ENCODE data around the gene RAPGEF2. TPM values are rescaled to one million over a fixed set of nuclear protein-coding genes. Genes with fewer than 3 reads are reported as not detected.
"Not testable (repeated sequence)": the region's sequence is repeated elsewhere in the genome, so short reads cannot be mapped to it uniquely, and the experiment has no call there.

The RAPGEF2 gene
- polyA plus RNA-seq, 1 donor from 2014 or later, result 0.44 TPM

DNA sequence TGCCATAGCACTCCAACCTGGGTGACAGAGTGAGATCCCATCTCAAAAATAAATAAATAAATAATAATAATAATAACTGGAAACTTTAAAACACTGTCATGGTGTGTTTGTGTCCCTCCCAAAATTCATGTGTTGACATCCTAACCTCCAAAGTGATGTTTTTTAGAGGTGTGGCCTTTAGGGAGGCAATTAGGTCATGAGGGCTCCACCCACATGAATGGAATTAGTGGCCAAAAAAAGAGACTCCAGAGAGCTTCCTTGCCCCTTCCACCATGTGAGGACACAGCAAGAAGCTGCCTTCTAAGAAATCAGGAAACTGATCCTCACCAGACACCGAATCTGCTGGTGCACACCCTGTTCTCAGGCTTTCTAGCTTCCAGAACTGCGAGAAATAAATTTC, 23.8 kb upstream of the RAPGEF2 start:
- Mint-ChIP-seq H3K27me3 (no peaks in the 10 kb centered on the region), H3K36me3 (no peaks in the 10 kb centered on the region)

DNA sequence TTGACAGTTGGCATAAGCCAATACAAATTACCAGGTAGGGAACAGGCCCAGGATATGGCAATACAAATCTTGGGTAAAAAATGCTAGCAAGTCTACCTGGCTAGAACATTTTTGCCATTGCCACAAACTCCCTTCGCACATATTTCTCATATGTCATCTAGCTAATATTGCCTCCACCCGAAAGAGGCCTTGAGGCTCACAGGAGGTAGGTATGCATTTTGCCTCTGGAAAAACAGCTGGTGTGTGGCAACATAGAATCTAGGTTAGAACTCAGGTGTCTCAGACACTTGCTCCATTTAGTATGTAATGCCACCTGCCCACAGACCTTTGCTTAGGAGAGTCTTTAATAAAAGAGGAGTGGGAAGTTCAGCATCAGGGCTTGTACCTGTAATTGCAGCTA, 16.3 kb upstream of the RAPGEF2 start:
- H3K27ac Mint-ChIP-seq, result no peak overlapping the region
- peaks cover 9% of the 10 kb centered on the region for H3K27me3 Mint-ChIP-seq
- no peak overlapping the region for H3K4me3 Mint-ChIP-seq
- no peaks in the 10 kb centered on the region for H3K9me3 Mint-ChIP-seq
- H3K4me1 Mint-ChIP-seq, result no peaks in the 10 kb centered on the region
- H3K36me3 Mint-ChIP-seq, result peaks cover 1% of the 10 kb centered on the region

More for the DNA sequence above, 23.8 kb upstream of the RAPGEF2 start:
- Mint-ChIP-seq H3K4me1 (peaks cover 8 to 14% (median 14%) of the 10 kb centered on the region in 3 donors), H3K9me3 (peaks cover 0 to 2% (median 0%) of the 10 kb centered on the region in 3 donors), H3K4me3 (no peak overlapping the region), H3K27ac (no peak overlapping the region)

DNA sequence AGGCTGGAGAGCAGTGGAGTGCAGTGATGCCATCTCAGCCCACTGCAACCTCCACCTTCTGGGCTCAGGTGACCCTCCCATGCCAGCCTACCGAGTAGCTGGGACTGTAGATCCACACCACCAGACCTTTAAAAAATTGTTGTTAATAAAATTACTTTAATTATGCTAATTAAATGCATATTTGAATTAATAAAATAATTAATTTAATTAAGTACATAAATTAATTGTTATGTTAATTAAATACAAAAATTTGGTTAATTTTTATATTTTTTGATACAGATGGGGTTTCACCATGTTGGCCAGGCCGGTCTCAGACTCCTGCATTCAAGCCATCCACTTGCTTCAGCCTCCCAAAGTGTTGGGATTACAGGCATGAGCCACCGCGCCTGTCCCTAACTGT, 12.6 kb upstream of the RAPGEF2 start:
- Mint-ChIP-seq H3K4me3 (no peak overlapping the region), H3K36me3 (no peaks in the 10 kb centered on the region), H3K9me3 (no peaks in the 10 kb centered on the region), H3K27ac (no peak overlapping the region), H3K27me3 (peaks cover 9% of the 10 kb centered on the region), H3K4me1 (no peaks in the 10 kb centered on the region)

DNA sequence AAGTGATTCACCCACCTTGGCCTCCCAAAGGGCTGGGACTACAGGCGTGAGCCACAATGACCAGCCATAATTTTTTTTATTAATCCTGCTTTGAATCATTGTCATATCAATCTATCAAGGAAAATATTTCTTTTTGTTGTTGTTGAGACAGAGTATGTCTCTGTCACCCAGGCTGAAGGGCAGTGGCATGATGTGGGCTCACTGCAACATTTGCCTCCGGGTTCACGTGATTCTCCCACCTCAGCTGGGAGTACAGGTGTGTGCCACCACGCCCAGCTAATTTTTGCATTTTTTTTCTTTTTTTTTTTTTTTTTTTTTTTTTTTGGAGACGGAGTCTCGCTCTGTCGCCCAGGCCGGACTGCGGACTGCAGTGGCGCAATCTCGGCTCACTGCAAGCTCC, 8.7 kb upstream of the RAPGEF2 start:
- H3K4me1 Mint-ChIP-seq, H3K36me3 Mint-ChIP-seq, H3K27me3 Mint-ChIP-seq, H3K27ac Mint-ChIP-seq, H3K9me3 Mint-ChIP-seq, H3K4me3 Mint-ChIP-seq: not testable (repeated sequence)

DNA sequence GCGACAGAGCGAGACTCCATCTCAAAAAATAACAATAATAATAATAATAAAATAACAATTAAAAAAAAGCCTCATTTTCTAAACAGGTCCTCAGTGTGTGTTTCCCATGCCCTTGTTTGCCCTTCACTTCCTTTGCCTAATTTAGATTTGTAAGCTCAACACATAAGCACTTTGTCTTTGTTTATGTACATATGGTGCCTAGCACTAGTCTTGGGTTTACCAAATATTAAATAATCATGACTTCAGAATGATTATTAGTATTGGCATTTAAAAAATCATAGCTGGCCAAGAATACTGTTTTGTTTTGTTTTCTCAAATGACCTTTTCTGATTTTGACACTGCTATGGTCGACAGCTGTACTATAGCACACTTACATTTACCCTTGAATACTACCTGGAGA, 6.4 kb upstream of the RAPGEF2 start:
- H3K4me3 Mint-ChIP-seq, result no peak overlapping the region
- H3K4me1 Mint-ChIP-seq, result peaks cover 0 to 2% (median 0%) of the 10 kb centered on the region in 3 donors
- peaks cover 2% of the 10 kb centered on the region for H3K27me3 Mint-ChIP-seq
- no peaks in the 10 kb centered on the region for H3K9me3 Mint-ChIP-seq
- H3K36me3 Mint-ChIP-seq, result no peaks in the 10 kb centered on the region
- H3K27ac Mint-ChIP-seq, result no peak overlapping the region

DNA sequence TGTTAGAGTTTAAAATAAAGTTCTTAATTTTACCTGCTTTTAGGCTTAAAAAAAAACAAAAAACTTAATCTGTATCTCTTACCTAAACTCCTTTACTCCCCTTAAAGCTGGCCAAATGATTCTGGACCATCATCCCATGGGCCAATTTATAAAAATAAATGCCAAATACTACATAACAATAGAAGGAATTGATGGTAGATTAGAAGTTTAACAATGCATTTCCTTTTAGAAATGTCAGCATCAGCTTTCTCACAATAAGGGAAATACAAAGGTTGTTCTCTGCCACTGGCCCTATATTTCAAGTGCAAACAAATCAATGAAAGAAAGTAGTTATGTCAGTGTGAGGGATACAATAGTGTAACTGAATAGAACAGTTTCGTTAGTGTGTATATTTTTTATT, 5.7 kb upstream of the RAPGEF2 start:
- H3K36me3 Mint-ChIP-seq, result no peaks in the 10 kb centered on the region
- H3K27ac Mint-ChIP-seq, result no peak overlapping the region
- H3K4me1 Mint-ChIP-seq, result peaks cover 0 to 7% (median 3%) of the 10 kb centered on the region in 3 donors
- no peaks in the 10 kb centered on the region for H3K9me3 Mint-ChIP-seq
- no peak overlapping the region for H3K4me3 Mint-ChIP-seq
- peaks cover 2% of the 10 kb centered on the region for H3K27me3 Mint-ChIP-seq

DNA sequence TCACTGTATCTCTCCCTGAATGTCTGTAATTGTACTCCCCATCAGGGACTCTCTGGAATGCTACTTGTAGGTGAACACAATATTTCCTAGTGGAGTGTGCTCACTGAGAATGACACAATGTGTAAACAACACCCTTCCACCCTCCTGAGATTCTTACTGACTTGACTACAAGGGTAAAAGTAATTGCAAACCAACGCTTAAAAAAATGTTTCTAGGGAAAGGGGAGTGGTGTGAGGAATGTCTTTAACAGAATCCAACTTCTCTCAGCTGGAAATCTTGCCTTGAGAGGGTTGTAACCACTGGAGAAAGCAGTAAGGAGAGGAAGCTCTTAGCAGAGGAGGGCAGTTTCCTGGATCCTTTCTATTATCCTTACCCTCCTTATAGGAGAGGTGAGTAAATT, 5.1 kb upstream of the RAPGEF2 start:
- Mint-ChIP-seq H3K4me3 (no peak overlapping the region), H3K9me3 (no peaks in the 10 kb centered on the region), H3K4me1 (peaks cover 0 to 9% (median 5%) of the 10 kb centered on the region in 3 donors), H3K36me3 (no peaks in the 10 kb centered on the region), H3K27ac (no peak overlapping the region), H3K27me3 (peaks cover 3% of the 10 kb centered on the region)

DNA sequence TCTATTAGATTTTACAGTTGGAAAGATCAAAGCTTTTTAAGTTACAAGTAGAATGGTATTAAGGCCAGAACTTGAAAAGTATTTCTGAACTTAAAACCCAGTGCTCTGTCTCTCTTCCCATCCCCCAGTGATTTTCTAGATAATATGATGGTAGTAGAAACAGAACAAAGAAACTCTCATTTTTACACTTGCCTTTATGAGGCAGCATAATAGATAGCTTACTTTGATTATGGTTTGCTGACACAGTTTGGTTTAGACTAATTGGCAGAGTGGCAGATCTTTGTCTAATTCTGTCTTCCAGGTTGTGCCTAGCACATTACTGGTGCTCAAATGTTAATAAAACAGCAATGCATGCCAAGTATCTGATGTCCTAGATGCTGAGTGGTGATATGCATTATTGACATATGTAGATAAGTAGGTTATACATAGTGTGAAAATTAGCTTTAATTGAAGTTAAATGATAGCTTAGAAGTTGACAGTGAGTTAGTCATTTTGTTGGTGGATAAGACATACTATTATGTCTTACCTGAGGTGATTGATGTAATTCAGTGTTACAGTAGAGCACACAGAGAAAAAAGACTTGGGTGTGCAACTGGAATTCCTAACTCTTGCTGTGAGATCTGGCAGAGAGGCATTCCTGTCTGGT, 4.3 kb upstream of the RAPGEF2 start:
- no peaks in the 10 kb centered on the region for H3K36me3 Mint-ChIP-seq
- H3K9me3 Mint-ChIP-seq, result no peaks in the 10 kb centered on the region
- H3K4me1 Mint-ChIP-seq, result peaks cover 0 to 9% (median 5%) of the 10 kb centered on the region in 3 donors
- peaks cover 3% of the 10 kb centered on the region for H3K27me3 Mint-ChIP-seq
- H3K4me3 Mint-ChIP-seq, result peak overlapping the region in 1 of 4 donors; percentile 36
- peak overlapping the region in 1 of 3 donors; percentile 29 for H3K27ac Mint-ChIP-seq

DNA sequence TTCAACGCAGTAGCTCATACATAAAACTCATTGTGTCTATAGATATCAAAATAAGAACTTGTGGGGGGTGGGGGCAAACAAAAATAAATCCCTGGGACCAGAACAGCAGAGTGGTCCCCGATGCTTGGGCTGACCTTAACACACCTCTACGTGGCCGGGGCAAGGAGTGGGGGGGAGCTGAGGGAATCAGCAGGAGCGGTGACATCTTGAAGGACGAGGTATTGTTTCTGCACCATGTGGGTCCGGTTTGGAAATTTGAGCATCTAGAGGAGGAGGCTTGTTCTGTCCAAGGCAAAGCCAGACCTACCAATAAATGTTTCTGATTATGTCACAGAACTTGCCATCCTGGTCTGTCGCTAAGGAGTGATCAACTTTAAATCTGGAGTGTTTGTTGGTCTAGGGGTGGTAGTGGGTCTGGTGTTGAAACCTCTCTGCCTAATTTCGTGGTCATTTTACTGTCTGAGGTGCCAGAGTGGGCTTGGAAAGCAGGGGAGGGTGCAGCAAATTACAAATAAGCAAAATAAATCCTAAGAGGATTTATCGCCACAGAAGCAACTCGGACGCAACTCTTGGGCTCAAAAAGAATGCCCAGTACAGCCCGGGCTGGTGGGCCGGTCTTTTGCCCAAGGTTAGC, 774 bp upstream of the RAPGEF2 start:
- no peaks in the 10 kb centered on the region for H3K36me3 Mint-ChIP-seq
- peaks cover 3% of the 10 kb centered on the region for H3K27me3 Mint-ChIP-seq
- H3K27ac Mint-ChIP-seq, result peak overlapping the region; percentile 15 to 87 (median 56)
- H3K9me3 Mint-ChIP-seq, result no peaks in the 10 kb centered on the region
- H3K4me3 Mint-ChIP-seq, result peak overlapping the region; percentile 69 to 82 (median 78)
- peaks cover 21 to 29% (median 22%) of the 10 kb centered on the region in 3 donors for H3K4me1 Mint-ChIP-seq

DNA sequence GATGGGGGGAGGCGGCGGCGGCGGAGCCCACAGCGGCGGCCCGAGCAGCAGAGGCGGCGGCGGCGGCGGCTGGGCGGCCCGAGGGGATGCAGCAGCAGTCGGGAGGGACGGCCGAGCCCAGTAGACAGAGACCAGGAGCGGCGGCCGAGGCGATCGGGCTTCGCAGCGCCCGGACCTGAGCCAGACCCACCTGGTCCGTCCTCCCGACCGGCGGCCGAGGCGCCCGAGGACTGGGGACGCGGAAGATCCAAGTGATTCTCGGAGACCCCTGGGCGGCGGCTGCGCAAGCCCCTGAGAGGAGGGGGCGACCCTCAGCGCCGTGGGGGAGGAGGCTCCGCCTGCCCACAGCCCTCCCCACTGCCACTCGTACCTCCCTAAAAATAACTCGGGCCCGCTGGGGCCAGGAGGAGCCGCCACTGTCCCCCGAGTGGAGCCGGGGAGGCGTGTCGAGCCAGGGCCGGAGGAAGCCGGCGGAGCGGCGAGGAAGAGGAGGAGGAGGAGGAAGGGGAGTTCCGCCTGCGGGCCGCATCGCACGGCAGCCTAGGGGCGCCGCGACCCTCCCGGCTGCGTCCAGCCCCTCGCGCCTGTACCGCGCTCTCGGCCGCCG, 608 bp downstream of the RAPGEF2 start:
- Mint-ChIP-seq H3K27ac (peak overlapping the region in 2 of 3 donors; percentile 53 to 89), H3K36me3 (no peaks in the 10 kb centered on the region), H3K9me3 (no peaks in the 10 kb centered on the region), H3K27me3 (peaks cover 3% of the 10 kb centered on the region), H3K4me3 (peak overlapping the region in 3 of 4 donors; percentile 50 to 96 (median 72)), H3K4me1 (peaks cover 23 to 30% (median 29%) of the 10 kb centered on the region in 3 donors)

DNA sequence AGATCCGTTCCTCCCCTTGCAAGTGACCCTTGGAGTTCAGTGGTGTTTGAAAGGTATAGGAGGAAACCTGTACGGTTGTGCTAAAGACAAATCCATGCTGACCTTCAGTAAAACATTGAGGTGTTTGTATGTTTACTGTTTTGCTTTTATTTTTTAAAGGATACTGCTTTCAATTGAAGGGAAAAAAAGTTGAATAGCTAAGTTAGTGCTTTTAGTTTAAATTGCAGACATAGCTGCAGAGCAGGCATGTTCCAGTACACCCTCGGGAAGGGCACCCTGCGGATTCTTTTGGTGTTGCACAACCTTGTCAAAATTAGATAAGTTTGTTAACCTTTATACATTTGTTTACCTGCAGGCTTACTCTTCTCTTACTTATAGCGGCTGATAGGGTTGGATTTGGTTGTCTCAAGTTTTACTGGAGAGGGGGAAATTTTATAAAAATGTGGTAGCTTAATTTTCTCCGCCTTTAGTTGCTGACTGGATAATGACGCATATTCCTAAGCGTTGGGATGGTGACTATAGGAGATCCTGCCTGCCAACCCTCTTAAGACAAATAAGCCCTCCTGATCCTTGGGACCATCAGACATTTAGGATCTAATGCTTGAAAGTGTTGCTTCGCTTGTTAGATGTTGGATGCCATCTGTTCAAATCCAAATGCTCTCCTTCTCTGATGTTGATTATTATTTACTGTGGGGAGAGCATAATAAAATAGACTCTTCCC, 2.0 kb downstream of the RAPGEF2 start:
- H3K9me3 Mint-ChIP-seq, result no peaks in the 10 kb centered on the region
- no peaks in the 10 kb centered on the region for H3K36me3 Mint-ChIP-seq
- peaks cover 23 to 37% (median 32%) of the 10 kb centered on the region in 3 donors for H3K4me1 Mint-ChIP-seq
- H3K4me3 Mint-ChIP-seq, result peak overlapping the region; percentile 81 to 96 (median 88)
- H3K27ac Mint-ChIP-seq, result peak overlapping the region; percentile 81 to 99 (median 87)
- H3K27me3 Mint-ChIP-seq, result peaks cover 1% of the 10 kb centered on the region

DNA sequence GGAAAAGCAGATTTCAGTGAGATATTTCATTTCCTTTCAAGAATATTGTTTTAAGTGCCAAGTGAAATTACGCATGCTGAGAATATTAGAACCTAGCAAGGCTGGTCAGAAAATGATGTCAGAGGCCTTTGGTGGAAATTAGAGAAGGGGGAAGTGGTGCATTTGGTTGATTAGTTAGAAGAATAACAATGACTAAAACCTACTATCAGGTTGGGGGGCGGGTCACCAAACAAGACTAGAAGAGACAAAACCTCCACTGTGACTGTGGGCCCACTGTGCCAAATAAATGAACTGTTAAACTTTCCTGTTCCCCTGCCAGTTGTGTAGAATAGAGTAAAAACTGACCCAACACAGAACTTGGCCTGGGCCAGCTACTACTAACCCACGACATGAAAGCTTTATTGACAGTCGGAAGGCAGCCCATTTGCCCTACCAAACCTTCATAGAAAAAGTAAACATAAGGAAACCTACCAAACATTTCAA, 2.9 kb downstream of the RAPGEF2 start:
- H3K9me3 Mint-ChIP-seq, result no peaks in the 10 kb centered on the region
- H3K4me3 Mint-ChIP-seq, result peak overlapping the region; percentile 41 to 83 (median 61)
- H3K4me1 Mint-ChIP-seq, result peaks cover 23 to 38% (median 33%) of the 10 kb centered on the region in 3 donors
- H3K27me3 Mint-ChIP-seq, result peaks cover 1% of the 10 kb centered on the region
- H3K36me3 Mint-ChIP-seq, result no peaks in the 10 kb centered on the region
- peak overlapping the region in 2 of 3 donors; percentile 41 to 81 for H3K27ac Mint-ChIP-seq

DNA sequence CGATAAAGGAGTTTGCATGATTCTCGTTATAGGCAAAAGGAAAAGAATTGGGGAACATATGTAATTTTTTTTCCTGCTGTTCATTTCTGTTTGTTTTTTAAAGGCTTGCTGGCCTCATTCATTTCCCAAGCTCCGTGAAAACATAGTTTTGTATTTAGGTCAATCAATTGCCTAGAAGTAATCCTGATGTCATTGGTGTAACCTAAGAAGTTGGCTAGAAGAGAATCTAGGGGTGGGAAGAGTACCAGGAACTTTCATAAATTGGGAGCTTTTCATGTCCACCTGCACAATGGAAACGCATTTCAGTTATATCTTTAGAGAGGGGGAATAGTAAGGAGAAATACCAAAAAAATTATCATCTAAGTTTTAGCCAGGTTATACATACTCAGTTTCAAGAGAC, 3.8 kb downstream of the RAPGEF2 start:
- Mint-ChIP-seq H3K9me3 (no peaks in the 10 kb centered on the region), H3K27me3 (peaks cover 1% of the 10 kb centered on the region), H3K4me1 (peaks cover 23 to 43% (median 31%) of the 10 kb centered on the region in 3 donors), H3K27ac (peak overlapping the region in 1 of 3 donors; percentile 57), H3K4me3 (peak overlapping the region in 2 of 4 donors; percentile 1 to 67), H3K36me3 (no peaks in the 10 kb centered on the region)

DNA sequence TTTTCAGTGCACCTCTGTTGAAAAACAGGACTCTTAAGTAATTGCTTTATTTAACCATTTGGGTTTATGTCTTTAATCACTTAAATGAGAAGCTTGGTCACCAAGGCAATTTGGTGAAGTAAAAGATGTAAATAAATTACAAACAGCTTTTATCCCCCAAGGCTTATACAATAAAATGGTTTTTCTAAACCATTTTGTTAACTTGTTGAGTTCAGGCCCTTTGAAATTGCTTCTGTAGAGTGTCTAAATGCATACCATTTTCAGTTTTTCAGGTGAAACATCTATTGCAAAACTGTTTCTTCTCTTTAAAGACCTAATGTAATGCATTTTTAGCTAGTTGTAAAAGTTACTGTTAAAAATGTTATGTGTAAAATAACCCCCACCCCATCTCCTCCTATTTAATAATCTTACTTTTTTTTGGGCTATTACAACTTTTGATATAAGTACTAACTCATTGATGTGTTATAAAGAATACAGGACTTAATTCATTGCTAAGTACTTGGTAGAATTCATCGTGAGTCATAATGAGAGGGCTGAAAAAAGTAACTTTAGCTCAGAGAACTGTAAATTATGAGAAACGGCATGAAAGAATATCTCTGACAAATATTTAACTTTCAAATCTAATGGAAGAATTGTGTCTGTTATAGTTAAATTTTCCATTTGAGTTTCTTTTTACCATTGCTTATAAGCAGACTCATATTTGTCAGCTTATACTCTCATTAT, 4.5 kb downstream of the RAPGEF2 start:
- no peaks in the 10 kb centered on the region for H3K27me3 Mint-ChIP-seq
- no peaks in the 10 kb centered on the region for H3K9me3 Mint-ChIP-seq
- H3K27ac Mint-ChIP-seq, result no peak overlapping the region
- H3K4me3 Mint-ChIP-seq, result peak overlapping the region in 1 of 4 donors; percentile 67
- H3K36me3 Mint-ChIP-seq, result peaks cover 3% of the 10 kb centered on the region
- H3K4me1 Mint-ChIP-seq, result peaks cover 20 to 43% (median 26%) of the 10 kb centered on the region in 3 donors

Data from IgD-negative memory B cell (primary cell).